A673 (cell line): ENCODE measurements around the gene CRISPLD2. TPM values are rescaled to one million over a fixed set of nuclear protein-coding genes. Genes with fewer than 3 reads are reported as not detected.
"Not testable (repeated sequence)": the region's sequence is repeated elsewhere in the genome, so short reads cannot be mapped to it uniquely, and the experiment has no call there.

Experiments
- BruUV-seq: library from RNA; stranded (reverse); fragments of 400-500 nt; replicated peaks from 2 replicates; lab custom pipeline; 2021; lab: Mats Ljungman, UMichigan
- CTCF ChIA-PET: fragments of 300-600 bp; sonication (Branson Sonifier 250); formaldehyde crosslinking; loops from one replicate; lab custom pipeline; 2022; ENCODE audit warnings: antibody characterized with exemption; lab: Charles Lee
- POLR2A ChIA-PET: fragments of 300-600 bp; sonication (Branson Sonifier 250); formaldehyde crosslinking; loops from one replicate; lab custom pipeline; 2022; ENCODE audit warnings: antibody characterized with exemption; ENCODE audit not compliant: low non-redundant PET; lab: Charles Lee
- DNase-seq: peaks from one replicate; pipeline ENCODE4 v3.0.0-alpha.2; 2015; ENCODE audit warnings: low spot score
- H3K27ac ChIP-seq: fragments of 200-600 bp; sonication (generic); 2 replicates; pipeline ENCODE4 v1.5.1; 2016; ENCODE audit warnings: mixed run types, low read depth, mild to moderate bottlenecking, mixed read lengths, antibody characterized with exemption, low read length; ENCODE audit not compliant: poor library complexity, severe bottlenecking
- H3K27me3 ChIP-seq: fragments of 200-600 bp; sonication (generic); replicated peaks from 2 replicates; pipeline ENCODE4 v1.6.1; 2017; ENCODE audit warnings: mixed run types, low read depth, mild to moderate bottlenecking, mixed read lengths, antibody characterized with exemption, low read length; ENCODE audit not compliant: insufficient read depth, poor library complexity
- H3K36me3 ChIP-seq: fragments of 200-600 bp; sonication (generic); 2 replicates; pipeline ENCODE4 v1.6.1; 2016; ENCODE audit warnings: mixed run types, mild to moderate bottlenecking, mixed read lengths, antibody characterized with exemption, low read length; ENCODE audit not compliant: insufficient read depth, poor library complexity, severe bottlenecking
- H3K4me1 ChIP-seq: fragments of 200-600 bp; sonication (generic); 2 replicates; pipeline ENCODE4 v1.6.1; 2017; ENCODE audit warnings: mixed run types, mild to moderate bottlenecking, mixed read lengths, antibody characterized with exemption, low read length; ENCODE audit not compliant: insufficient read depth, poor library complexity, severe bottlenecking
- H3K4me3 ChIP-seq: fragments of 200-600 bp; sonication (generic); 2 replicates; pipeline ENCODE4 v1.5.1; 2016; ENCODE audit warnings: low read depth, mixed run types, mild to moderate bottlenecking, mixed read lengths, low read length; ENCODE audit not compliant: poor library complexity, severe bottlenecking
- H3K9me3 ChIP-seq: fragments of 200-600 bp; sonication (generic); 2 replicates; pipeline ENCODE4 v1.6.1; 2016; ENCODE audit warnings: mixed run types, low read depth, mild to moderate bottlenecking, mixed read lengths, antibody characterized with exemption, low read length; ENCODE audit not compliant: poor library complexity, severe bottlenecking
- CTCF ChIP-seq: fragments of 300-800, 200-600 bp; sonication (generic); conservative IDR thresholded peaks from 2 replicates; pipeline ENCODE4 v1.5.1; 2017; ENCODE audit warnings: low read depth, mild to moderate bottlenecking, antibody characterized with exemption, low read length, moderate library complexity, mixed read lengths
- EZH2 ChIP-seq: fragments of 200-600 bp; sonication (generic); IDR thresholded peaks from 2 replicates; pipeline ENCODE4 v1.6.1; 2017; ENCODE audit warnings: borderline replicate concordance, low read depth, mild to moderate bottlenecking, mixed read lengths, antibody characterized with exemption, low read length; ENCODE audit not compliant: poor library complexity, severe bottlenecking
- intact Hi-C: fragments of 100-400 bp; cut with micrococcal nuclease; formaldehyde crosslinking; loops from one replicate; pipeline ENCODE4 v1.10.0; 2022; ENCODE audit not compliant: unreplicated experiment
- total RNA-seq: library from RNA; stranded (reverse); gene quantifications from 2 replicates; pipeline ENCODE4 v1.2.3, GENCODE V29; 2021

The CRISPLD2 gene
- total RNA-seq, 1 experiment from 2014 or later = 0.32 TPM

GRCh38 chr16:84829168-84829965 lies 9.6 kb downstream of the CRISPLD2 start:
- no TSS peak for BruUV-seq
- POLR2A ChIA-PET = no interaction called here

GRCh38 chr16:84830765-84831384 lies 11.1 kb downstream of the CRISPLD2 start:
- BruUV-seq = no TSS peak
- TF ChIP-seq CTCF (no peak), EZH2 (no peak)
- H3K36me3 ChIP-seq = no peaks in the 10 kb centered on the region
- no peaks in the 10 kb centered on the region for H3K9me3 ChIP-seq
- H3K27me3 ChIP-seq = no peaks in the 10 kb centered on the region
- intact Hi-C loops = no loop called here
- H3K4me1 ChIP-seq = no peaks in the 10 kb centered on the region
- ChIA-PET CTCF (no interaction called here), POLR2A (no interaction called here)
- no peak for DNase-seq
- no peak overlapping the region for H3K27ac ChIP-seq
- no peak overlapping the region for H3K4me3 ChIP-seq

More at GRCh38 chr16:84829168-84829965, 9.6 kb downstream of the CRISPLD2 start:
- TF ChIP-seq CTCF (no peak), EZH2 (no peak)
- Histone ChIP-seq H3K27me3 (no peaks in the 10 kb centered on the region), H3K4me1 (no peaks in the 10 kb centered on the region), H3K9me3 (no peaks in the 10 kb centered on the region), H3K36me3 (no peaks in the 10 kb centered on the region), H3K4me3 (no peak overlapping the region), H3K27ac (no peak overlapping the region)
- DNase-seq = no peak
- intact Hi-C loops = no loop called here
- CTCF ChIA-PET = interaction anchor here (0.7 kb wide), 1 partner anchor 10 kb away, joined by 3 read pairs; no protein-coding TSS in a partner anchor

- H3K4me3 ChIP-seq, DNase-seq, intact Hi-C loops, H3K9me3 ChIP-seq, H3K4me1 ChIP-seq, H3K27me3 ChIP-seq, H3K36me3 ChIP-seq, POLR2A ChIA-PET, BruUV-seq, H3K27ac ChIP-seq, CTCF ChIA-PET: not testable (repeated sequence)
Observed at GRCh38 chr16:84831728-84832127, 11.9 kb downstream of the CRISPLD2 start.
